MCF 10A (cell line): ENCODE data around the gene ROR1. TPM values are rescaled to one million over a fixed set of nuclear protein-coding genes. Genes with fewer than 3 reads are reported as not detected.

Experiments
- BruUV-seq: library from RNA; stranded (reverse); fragments of 400-500 nt; replicated peaks from 2 replicates; lab custom pipeline; 2021; lab: Mats Ljungman, UMichigan
- CTCF ChIA-PET: fragments of 300-600 bp; sonication (Branson Sonifier 250); formaldehyde crosslinking; extraction: SDS; loops from one replicate; lab custom pipeline; 2021; ENCODE audit warnings: antibody characterized with exemption, inconsistent platforms; lab: Yijun Ruan, JAX
- POLR2A ChIA-PET: fragments of 300-600, 350-650 bp; sonication (Branson Sonifier 250); formaldehyde crosslinking; extraction: SDS; loops from one replicate; lab custom pipeline; 2020; ENCODE audit warnings: antibody characterized with exemption, inconsistent platforms; lab: Yijun Ruan, JAX
- DNase-seq: peaks from one replicate; pipeline ENCODE4 v3.0.0-alpha.2; 2018; ENCODE audit not compliant: unreplicated experiment
- H3K27ac Mint-ChIP-seq: one replicate; pipeline ENCODE4 v1.8.0; 2022; ENCODE audit warnings: mild to moderate bottlenecking, low read depth, mixed read lengths; ENCODE audit not compliant: unreplicated experiment
- H3K27me3 Mint-ChIP-seq: one replicate; pipeline ENCODE4 v1.8.0; 2022; ENCODE audit warnings: mixed read lengths; ENCODE audit not compliant: insufficient read depth, unreplicated experiment
- H3K36me3 Mint-ChIP-seq: one replicate; pipeline ENCODE4 v1.8.0; 2022; ENCODE audit warnings: mild to moderate bottlenecking, moderate library complexity, mixed read lengths; ENCODE audit not compliant: insufficient read depth, unreplicated experiment
- H3K4me1 Mint-ChIP-seq: one replicate; pipeline ENCODE4 v1.8.0; 2022; ENCODE audit warnings: mixed read lengths; ENCODE audit not compliant: insufficient read depth, unreplicated experiment
- H3K4me3 Mint-ChIP-seq: one replicate; pipeline ENCODE4 v1.8.0; 2022; ENCODE audit warnings: mild to moderate bottlenecking, moderate library complexity, mixed read lengths; ENCODE audit not compliant: unreplicated experiment
- H3K9me3 Mint-ChIP-seq: one replicate; pipeline ENCODE4 v1.8.0; 2022; ENCODE audit warnings: mixed read lengths; ENCODE audit not compliant: unreplicated experiment
- intact Hi-C: fragments of 100-400 bp; cut with micrococcal nuclease; formaldehyde crosslinking; loops from 2 replicates; pipeline ENCODE4 v1.14.1; 2022
- total RNA-seq: library from RNA; stranded (reverse); gene quantifications from 2 replicates; pipeline ENCODE4 v1.2.3, GENCODE V29; 2022
- TF ChIP-seq, protein P1 (sequence below): fragments of 200-600 bp; IDR thresholded peaks from one replicate; pipeline ENCODE4 v1.8.0; 2022; ENCODE audit warnings: antibody characterized with exemption, mild to moderate bottlenecking; ENCODE audit not compliant: unreplicated experiment

ROR1 gene
- total RNA-seq, 1 experiment from 2014 or later: 4.6 TPM

GRCh38 chr1:64182207-64182606 is 408.4 kb downstream of the ROR1 start:
- BruUV-seq: no TSS peak
- TF ChIP-seq, protein P1, sequence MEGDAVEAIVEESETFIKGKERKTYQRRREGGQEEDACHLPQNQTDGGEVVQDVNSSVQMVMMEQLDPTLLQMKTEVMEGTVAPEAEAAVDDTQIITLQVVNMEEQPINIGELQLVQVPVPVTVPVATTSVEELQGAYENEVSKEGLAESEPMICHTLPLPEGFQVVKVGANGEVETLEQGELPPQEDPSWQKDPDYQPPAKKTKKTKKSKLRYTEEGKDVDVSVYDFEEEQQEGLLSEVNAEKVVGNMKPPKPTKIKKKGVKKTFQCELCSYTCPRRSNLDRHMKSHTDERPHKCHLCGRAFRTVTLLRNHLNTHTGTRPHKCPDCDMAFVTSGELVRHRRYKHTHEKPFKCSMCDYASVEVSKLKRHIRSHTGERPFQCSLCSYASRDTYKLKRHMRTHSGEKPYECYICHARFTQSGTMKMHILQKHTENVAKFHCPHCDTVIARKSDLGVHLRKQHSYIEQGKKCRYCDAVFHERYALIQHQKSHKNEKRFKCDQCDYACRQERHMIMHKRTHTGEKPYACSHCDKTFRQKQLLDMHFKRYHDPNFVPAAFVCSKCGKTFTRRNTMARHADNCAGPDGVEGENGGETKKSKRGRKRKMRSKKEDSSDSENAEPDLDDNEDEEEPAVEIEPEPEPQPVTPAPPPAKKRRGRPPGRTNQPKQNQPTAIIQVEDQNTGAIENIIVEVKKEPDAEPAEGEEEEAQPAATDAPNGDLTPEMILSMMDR: no peak
- H3K4me3 Mint-ChIP-seq: no peak overlapping the region
- CTCF ChIA-PET: interaction anchor here (1.0 to 1.6 kb wide), 4 partner anchors 20 to 490 kb away, joined by 3 to 10 read pairs (median 4); no protein-coding TSS in a partner anchor
- no peaks in the 10 kb centered on the region for H3K27me3 Mint-ChIP-seq
- DNase-seq: no peak
- peaks cover 5% of the 10 kb centered on the region for H3K36me3 Mint-ChIP-seq
- H3K27ac Mint-ChIP-seq: no peak overlapping the region
- no peaks in the 10 kb centered on the region for H3K4me1 Mint-ChIP-seq
- POLR2A ChIA-PET: interaction anchor here (1.5 kb wide), 1 partner anchor 15 kb away, joined by 5 read pairs; no protein-coding TSS in a partner anchor
- no peaks in the 10 kb centered on the region for H3K9me3 Mint-ChIP-seq
- intact Hi-C loops: no loop called here

DNA sequence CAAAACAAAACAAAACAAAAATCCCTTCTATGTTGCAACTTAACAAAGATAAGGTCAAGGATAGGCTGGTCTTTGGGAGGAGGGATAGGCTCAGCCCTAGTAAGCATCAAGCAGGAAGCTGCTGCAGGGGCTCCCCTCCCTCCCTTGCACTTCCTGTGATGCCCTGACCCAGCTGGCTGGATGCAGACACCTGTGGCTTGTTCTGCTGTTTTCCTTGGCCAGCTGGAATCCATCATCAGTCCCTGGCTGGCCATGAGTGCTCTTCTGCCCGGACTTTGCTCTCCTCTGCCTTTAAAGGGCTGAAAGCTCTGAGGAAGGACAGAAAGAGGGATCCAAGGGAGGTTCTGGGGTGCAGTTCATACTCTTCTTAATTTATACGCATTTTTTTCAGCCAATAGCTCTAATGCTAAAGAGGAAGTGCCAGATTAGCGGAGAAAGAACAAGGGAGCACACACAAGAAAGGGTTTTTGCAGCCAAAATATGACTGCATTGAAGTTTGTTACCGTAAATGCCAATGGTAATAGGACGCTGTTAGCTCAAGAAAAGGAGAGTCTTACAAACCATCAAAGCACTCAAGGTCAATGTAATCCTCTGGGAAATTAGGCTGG is 409.7 kb downstream of the ROR1 start:
- no TSS peak for BruUV-seq
- intact Hi-C loops: no loop called here
- ChIA-PET CTCF (interaction anchor here (0.6 to 1.7 kb wide), 5 partner anchors 20 to 521 kb away, joined by 4 to 7 read pairs (median 5); no protein-coding TSS in a partner anchor), POLR2A (interaction anchor here (1.2 kb wide), 1 partner anchor 11 kb away, joined by 3 read pairs; no protein-coding TSS in a partner anchor)
- H3K9me3 Mint-ChIP-seq: no peaks in the 10 kb centered on the region
- DNase-seq: no peak
- H3K27me3 Mint-ChIP-seq: no peaks in the 10 kb centered on the region
- TF ChIP-seq, protein P1: no peak
- no peaks in the 10 kb centered on the region for H3K36me3 Mint-ChIP-seq
- H3K4me3 Mint-ChIP-seq: no peak overlapping the region
- H3K4me1 Mint-ChIP-seq: no peaks in the 10 kb centered on the region
- H3K27ac Mint-ChIP-seq: no peak overlapping the region

DNA sequence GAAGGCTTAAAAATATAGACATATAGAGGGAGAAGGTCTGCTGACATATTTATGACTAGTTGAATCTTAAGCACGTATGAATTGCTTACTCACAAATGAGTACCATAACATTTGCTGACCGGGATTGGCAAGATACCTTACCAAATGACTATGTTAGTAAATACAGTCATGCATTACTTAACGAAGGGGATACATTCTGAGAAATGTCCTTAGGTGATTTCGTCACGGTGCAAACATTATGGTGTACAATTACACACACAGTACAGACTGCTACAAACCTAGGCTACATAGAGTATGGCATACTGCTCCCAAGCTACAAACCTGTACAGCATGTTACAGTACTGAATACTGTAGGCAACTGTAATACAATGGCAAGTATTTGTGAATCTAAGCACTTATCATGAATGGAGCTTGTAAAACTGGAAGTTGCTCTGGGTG is 410.2 kb downstream of the ROR1 start:
- Mint-ChIP-seq H3K27me3 (no peaks in the 10 kb centered on the region), H3K36me3 (no peaks in the 10 kb centered on the region), H3K4me3 (no peak overlapping the region), H3K4me1 (no peaks in the 10 kb centered on the region), H3K9me3 (no peaks in the 10 kb centered on the region), H3K27ac (no peak overlapping the region)
- peak; percentile 80 for DNase-seq
- no TSS peak for BruUV-seq
- TF ChIP-seq, protein P1: no peak
- CTCF ChIA-PET: interaction anchor here (0.6 to 1.7 kb wide), 8 partner anchors 15 to 521 kb away, joined by 3 to 7 read pairs (median 4); no protein-coding TSS in a partner anchor
- intact Hi-C loops: no loop called here
- POLR2A ChIA-PET: interaction anchor here (1.2 kb wide), 1 partner anchor 11 kb away, joined by 3 read pairs; no protein-coding TSS in a partner anchor

DNA sequence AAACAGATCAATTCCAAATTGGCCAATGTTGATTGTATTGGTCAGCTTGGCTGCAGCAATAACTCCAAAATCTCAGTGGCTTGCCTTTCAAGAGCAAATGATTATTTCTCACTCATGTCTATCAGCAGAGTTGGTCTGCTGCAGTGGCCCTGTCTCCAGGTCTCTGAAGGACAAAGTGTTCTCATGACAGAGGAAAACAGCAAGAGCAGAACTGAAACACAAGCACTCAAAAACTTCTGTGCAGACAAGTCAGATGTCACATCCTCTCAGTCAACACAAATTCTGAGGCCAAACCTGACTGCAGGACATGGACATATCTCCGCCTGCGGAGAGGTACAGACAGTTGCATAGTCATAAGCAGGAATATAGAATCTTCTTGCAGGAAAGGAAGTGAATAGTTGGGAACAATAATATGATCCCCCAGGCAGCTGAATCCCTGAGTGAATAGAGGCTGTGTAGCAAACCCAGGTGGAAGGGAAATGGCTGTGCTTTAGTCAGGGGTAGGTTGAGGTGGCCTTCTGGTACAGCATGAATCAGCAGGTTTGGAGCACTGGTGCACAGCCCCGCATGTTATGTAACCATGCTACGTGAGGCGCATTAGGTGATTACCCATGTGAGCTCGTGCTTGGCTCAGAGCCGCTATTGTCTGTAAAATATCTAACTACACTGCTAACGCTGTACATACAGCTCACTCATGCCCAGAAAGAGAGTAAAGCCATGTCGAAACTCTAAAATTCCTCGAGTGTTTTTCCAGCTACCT is 412.5 kb downstream of the ROR1 start:
- intact Hi-C loops: no loop called here
- H3K4me3 Mint-ChIP-seq: no peak overlapping the region
- ChIA-PET CTCF (interaction anchor here (0.6 to 0.8 kb wide), 2 partner anchors 49 to 78 kb away, joined by 3 to 4 read pairs; no protein-coding TSS in a partner anchor), POLR2A (no interaction called here)
- H3K4me1 Mint-ChIP-seq: no peaks in the 10 kb centered on the region
- no TSS peak for BruUV-seq
- TF ChIP-seq, protein P1: no peak
- peak; percentile 28 for DNase-seq
- no peak overlapping the region for H3K27ac Mint-ChIP-seq
- no peaks in the 10 kb centered on the region for H3K9me3 Mint-ChIP-seq
- no peaks in the 10 kb centered on the region for H3K36me3 Mint-ChIP-seq
- no peaks in the 10 kb centered on the region for H3K27me3 Mint-ChIP-seq
